CD4-positive, alpha-beta T cell treated with Interleukin-4 for 4 hours (primary cell): ENCODE data around the gene DRD2.

Experiments
- DNase-seq: peaks from one replicate; pipeline ENCODE4 v3.0.0-alpha.2; 2020

The DRD2 gene

DNA sequence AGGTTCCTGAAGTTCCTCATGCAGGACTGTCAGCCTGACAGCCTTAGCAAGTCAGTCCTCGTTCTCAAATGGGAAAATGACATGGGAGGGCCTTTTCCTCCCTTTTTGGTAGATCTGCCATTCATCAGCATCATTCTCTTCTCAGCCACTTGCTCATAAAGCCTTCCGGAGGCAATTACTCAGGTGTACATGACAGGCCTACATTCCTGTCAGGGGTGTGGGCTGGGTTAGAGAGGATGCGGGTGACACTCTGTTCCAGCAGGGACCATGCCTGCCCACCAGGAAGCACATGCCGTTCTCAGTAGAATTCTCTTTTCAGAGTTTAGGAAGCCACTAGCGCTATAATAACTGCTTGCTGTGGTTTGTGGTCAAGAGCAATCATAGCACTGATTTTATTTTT is 111.8 kb downstream of the DRD2 start:
- no peak for DNase-seq
